Left lung (tissue), 10 donors: ENCODE measurements around the gene OPCML. TPM values are rescaled to one million over a fixed set of nuclear protein-coding genes. Genes with fewer than 3 reads are reported as not detected.

Experiments
- ATAC-seq: fragments of 200-7000 bp; cut with Tn5 transposase; one replicate; pipeline ENCODE4 v1.9.1; 2020; ENCODE audit warnings: moderate library complexity
- DNase-seq, 4 donors: peaks; one replicate each; pipeline ENCODE4 v3.0.0-alpha.2; 2013 to 2020
- H3K27ac ChIP-seq, 2 donors: fragments of 200-600 bp; sonication (generic) in 1 of 2; one replicate each; pipeline versions ENCODE4 v1.5.0 to v1.8.0; 2020 to 2021
- H3K27me3 ChIP-seq, 2 donors: fragments of 200-600 bp; sonication (generic) in 1 of 2; one replicate each; pipeline versions ENCODE4 v1.5.0 to v1.8.0; 2020 to 2021
- H3K36me3 ChIP-seq, 2 donors: fragments of 200-600 bp; sonication (generic) in 1 of 2; one replicate each; pipeline versions ENCODE4 v1.5.0 to v1.8.0; 2020 to 2021
- H3K4me1 ChIP-seq, 2 donors: fragments of 200-600 bp; one replicate each; pipeline ENCODE4 v1.8.0; 2021
- H3K4me3 ChIP-seq, 2 donors: fragments of 200-600 bp; sonication (generic) in 1 of 2; one replicate each; pipeline versions ENCODE4 v1.5.0 to v1.8.0; 2020 to 2021; ENCODE audit warnings: mild to moderate bottlenecking in 1 of 2
- H3K9me3 ChIP-seq, 2 donors: fragments of 200-600 bp; sonication (generic) in 1 of 2; one replicate each; pipeline versions ENCODE4 v1.5.0 to v1.8.0; 2020 to 2021
- intact Hi-C, 2 donors: fragments of 100-400 bp; cut with DNase I; formaldehyde crosslinking; loops; one replicate each; pipeline versions ENCODE4 v1.11.2 to v1.14.2; 2022
- polyA plus RNA-seq, 6 donors: library from polyadenylated mRNA; unstranded; fragments of 120-200 nt; gene quantifications; one replicate each; pipeline ENCODE4 v1.2.1, GENCODE V29; 2013; ENCODE audit not compliant: insufficient read length in 6 of 6
- total RNA-seq, 2 donors: library from RNA; stranded (reverse); fragmentation: NEBNext Ultra II Directional; extraction: Animal tissue kit (Norgen Biotek cat#: 25700); gene quantifications; one replicate each; pipeline ENCODE4 v1.2.1, GENCODE V29; 2021
- TF ChIP-seq, protein P1 (sequence below), 2 donors: fragments of 200-600 bp; sonication (generic) in 1 of 2; IDR thresholded peaks; one replicate each; pipeline versions ENCODE4 v1.5.0 to v1.8.0; 2021; ENCODE audit warnings: antibody characterized with exemption in 2 of 2
- donor health status: DM: no; HTN: yes; CAD: no.
- donor health status: DM: no; HTN: no; CAD: no.

Gene OPCML
- total and polyA plus RNA-seq, 8 donors, result 0.98 to 5.3 (median 1.9) TPM; not detected in 2

DNA sequence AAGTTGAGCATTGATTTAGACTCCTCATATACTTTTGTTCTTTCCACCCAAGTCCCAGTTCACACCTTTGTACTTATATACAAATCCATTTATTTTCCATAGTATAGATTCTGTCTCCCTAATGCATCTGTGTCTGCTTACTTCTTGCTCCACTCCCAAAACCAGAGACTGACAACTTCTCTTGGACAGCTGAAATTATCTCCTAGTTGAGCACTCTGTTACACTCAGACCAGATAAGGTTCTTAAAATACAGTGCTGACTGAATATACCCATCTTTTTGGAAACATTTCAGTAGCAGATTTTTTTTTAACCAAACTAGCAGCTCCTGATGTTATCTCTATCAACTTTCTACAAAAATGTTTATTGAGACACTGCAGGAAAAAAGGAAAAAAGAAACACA lies 106.3 kb downstream of the OPCML start:
- ATAC-seq (no peak), DNase-seq (no peak)
- H3K27me3 ChIP-seq, result no peaks in the 10 kb centered on the region
- TF ChIP-seq, protein P1, sequence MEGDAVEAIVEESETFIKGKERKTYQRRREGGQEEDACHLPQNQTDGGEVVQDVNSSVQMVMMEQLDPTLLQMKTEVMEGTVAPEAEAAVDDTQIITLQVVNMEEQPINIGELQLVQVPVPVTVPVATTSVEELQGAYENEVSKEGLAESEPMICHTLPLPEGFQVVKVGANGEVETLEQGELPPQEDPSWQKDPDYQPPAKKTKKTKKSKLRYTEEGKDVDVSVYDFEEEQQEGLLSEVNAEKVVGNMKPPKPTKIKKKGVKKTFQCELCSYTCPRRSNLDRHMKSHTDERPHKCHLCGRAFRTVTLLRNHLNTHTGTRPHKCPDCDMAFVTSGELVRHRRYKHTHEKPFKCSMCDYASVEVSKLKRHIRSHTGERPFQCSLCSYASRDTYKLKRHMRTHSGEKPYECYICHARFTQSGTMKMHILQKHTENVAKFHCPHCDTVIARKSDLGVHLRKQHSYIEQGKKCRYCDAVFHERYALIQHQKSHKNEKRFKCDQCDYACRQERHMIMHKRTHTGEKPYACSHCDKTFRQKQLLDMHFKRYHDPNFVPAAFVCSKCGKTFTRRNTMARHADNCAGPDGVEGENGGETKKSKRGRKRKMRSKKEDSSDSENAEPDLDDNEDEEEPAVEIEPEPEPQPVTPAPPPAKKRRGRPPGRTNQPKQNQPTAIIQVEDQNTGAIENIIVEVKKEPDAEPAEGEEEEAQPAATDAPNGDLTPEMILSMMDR (IDR thresholded peaks at IDR 0.05), result no peak
- intact Hi-C loops, result no loop called here
- H3K9me3 ChIP-seq, result no peaks in the 10 kb centered on the region
- H3K4me1 ChIP-seq, result no peaks in the 10 kb centered on the region
- H3K4me3 ChIP-seq, result no peak overlapping the region
- H3K27ac ChIP-seq, result no peak overlapping the region
- H3K36me3 ChIP-seq, result no peaks in the 10 kb centered on the region

DNA sequence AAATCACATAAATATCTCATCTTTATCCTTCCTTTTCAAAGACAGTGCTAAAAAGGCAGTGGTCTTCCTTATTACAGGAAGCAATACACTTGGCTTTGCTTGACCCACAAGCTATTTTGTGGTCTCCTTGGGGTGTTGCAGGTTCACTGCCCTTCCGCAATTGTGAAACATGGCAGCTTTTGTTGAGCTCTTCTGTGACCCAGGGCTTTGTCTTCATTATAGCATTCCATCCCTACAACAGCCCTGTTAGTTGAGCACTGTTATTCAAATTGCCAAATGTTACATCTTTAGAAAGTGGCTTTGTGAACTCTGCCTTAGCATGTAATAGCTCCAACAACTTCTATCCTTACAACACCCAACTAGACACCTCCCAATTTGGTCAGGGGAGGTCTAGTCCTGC lies 107.1 kb downstream of the OPCML start:
- no peaks in the 10 kb centered on the region for H3K27me3 ChIP-seq

DNA sequence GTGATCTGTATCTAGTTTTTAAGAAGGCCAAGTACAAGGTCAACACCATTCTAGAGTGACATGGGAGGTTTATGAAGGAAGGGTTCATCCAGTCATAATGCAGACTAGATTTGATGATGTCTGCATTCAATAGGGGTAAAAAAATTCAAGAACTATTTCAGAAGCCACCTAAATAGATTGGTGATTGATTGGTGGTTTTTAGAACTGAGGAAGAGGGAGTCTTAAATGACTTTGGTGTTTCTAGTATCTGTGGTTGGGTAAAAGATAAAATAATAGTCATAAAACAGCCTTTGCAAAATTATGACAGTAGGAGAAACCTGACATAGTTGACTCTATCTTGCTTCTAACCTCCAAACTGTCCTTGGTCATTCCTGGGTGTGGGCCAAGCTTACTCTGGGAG lies 114.1 kb downstream of the OPCML start:
- no peaks in the 10 kb centered on the region for H3K36me3 ChIP-seq
- TF ChIP-seq, protein P1 (IDR thresholded peaks at IDR 0.05), result no peak
- no peak for ATAC-seq
- intact Hi-C loops, result no loop called here
- no peak overlapping the region for H3K4me3 ChIP-seq
- no peak for DNase-seq
- H3K9me3 ChIP-seq, result peaks cover 0 to 3% of the 10 kb centered on the region in 2 donors
- H3K27ac ChIP-seq, result no peak overlapping the region
- no peaks in the 10 kb centered on the region for H3K4me1 ChIP-seq
- H3K27me3 ChIP-seq, result no peaks in the 10 kb centered on the region

More for the DNA sequence above, 107.1 kb downstream of the OPCML start:
- Histone ChIP-seq H3K27ac (no peak overlapping the region), H3K4me1 (no peaks in the 10 kb centered on the region), H3K9me3 (no peaks in the 10 kb centered on the region), H3K4me3 (no peak overlapping the region), H3K36me3 (no peaks in the 10 kb centered on the region)
- DNase-seq (no peak), ATAC-seq (no peak)
- TF ChIP-seq, protein P1 (IDR thresholded peaks at IDR 0.05), result no peak
- intact Hi-C loops, result no loop called here

DNA sequence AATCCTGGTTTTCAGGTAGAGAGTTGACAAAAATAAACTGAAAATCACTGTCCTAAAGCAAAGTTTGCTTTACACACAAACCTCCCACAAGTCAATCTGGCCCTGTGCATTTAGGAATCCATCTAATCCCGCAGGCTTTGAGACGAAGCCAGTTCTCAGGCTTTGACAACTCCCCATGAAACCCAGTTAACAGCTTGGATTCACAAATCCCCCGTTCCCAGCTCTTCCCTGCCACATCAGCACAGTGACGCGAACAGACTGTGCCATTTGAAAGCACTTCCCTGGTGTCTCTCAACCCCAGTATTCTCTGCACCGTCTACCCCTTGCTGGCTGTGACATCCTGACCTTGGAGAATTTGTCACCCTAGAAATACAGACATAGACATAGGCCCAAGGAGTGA lies 117.8 kb downstream of the OPCML start:
- no peak overlapping the region for H3K4me3 ChIP-seq
- no peaks in the 10 kb centered on the region for H3K36me3 ChIP-seq
- intact Hi-C loops, result no loop called here
- H3K4me1 ChIP-seq, result no peaks in the 10 kb centered on the region
- ATAC-seq (no peak), DNase-seq (no peak)
- H3K27ac ChIP-seq, result no peak overlapping the region
- peaks cover 0 to 3% of the 10 kb centered on the region in 2 donors for H3K9me3 ChIP-seq
- TF ChIP-seq, protein P1 (IDR thresholded peaks at IDR 0.05), result no peak
- H3K27me3 ChIP-seq, result no peaks in the 10 kb centered on the region

DNA sequence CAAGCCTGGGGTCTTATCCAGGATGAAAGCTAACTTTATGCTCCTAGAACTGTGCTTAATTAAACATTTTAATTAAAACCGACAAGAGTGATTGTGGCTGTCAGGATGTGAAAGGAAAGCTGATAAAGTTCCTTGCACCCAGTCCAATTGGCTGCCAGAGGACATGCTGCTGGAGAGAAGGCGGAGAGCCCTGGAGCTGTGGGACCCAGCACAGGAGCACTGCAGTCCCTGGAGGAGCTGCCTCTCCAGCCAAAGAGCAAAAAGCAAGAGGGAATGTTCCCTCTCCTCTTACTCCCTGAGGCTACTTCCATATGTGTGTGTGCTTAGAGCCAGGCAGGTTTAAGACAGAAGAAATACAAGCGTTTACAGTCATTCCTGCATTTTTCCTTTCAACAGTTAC lies 118.6 kb downstream of the OPCML start:
- H3K27ac ChIP-seq, result no peak overlapping the region
- H3K27me3 ChIP-seq, result no peaks in the 10 kb centered on the region
- no peaks in the 10 kb centered on the region for H3K36me3 ChIP-seq
- intact Hi-C loops, result no loop called here
- no peak for DNase-seq
- TF ChIP-seq, protein P1 (IDR thresholded peaks at IDR 0.05), result no peak
- H3K4me1 ChIP-seq, result no peaks in the 10 kb centered on the region
- ATAC-seq, result no peak
- no peak overlapping the region for H3K4me3 ChIP-seq
- H3K9me3 ChIP-seq, result no peaks in the 10 kb centered on the region
